SK-N-SH treated with all-trans-retinoic acid at 6 μM for 48 hours (cell line): ENCODE measurements around the gene MYCN.

Experiments used
- ATAC-seq: fragments of 200-7000 bp; cut with Tn5 transposase; 3 replicates; pipeline ENCODE4 v1.9.1; 2020; ENCODE audit warnings: mild to moderate bottlenecking, moderate library complexity
- BACH2 ChIP-seq: fragments of 250-450 bp; sonication (Bioruptor Pico); IDR thresholded peaks from 2 replicates; pipeline ENCODE4 v1.9.0; 2021; ENCODE audit warnings: mild to moderate bottlenecking, borderline replicate concordance
- CREB5 ChIP-seq: fragments of 250-450 bp; sonication (Bioruptor Pico); IDR thresholded peaks from 2 replicates; pipeline ENCODE4 v1.5.1; 2020; ENCODE audit warnings: low read depth, mild to moderate bottlenecking, moderate library complexity
- CSDC2 ChIP-seq: fragments of 250-450 bp; sonication (Bioruptor Pico); IDR thresholded peaks from 2 replicates; pipeline ENCODE4 v1.5.0; 2020; ENCODE audit warnings: mild to moderate bottlenecking, moderate library complexity
- CSRNP3 ChIP-seq: fragments of 250-450 bp; sonication (Bioruptor Pico); IDR thresholded peaks from 2 replicates; pipeline ENCODE4 v1.5.1; 2021; ENCODE audit warnings: mild to moderate bottlenecking, moderate library complexity
- ESRRG ChIP-seq: fragments of 250-450 bp; sonication (Bioruptor Pico); IDR thresholded peaks from 2 replicates; pipeline ENCODE4 v1.6.1; 2021; ENCODE audit warnings: mild to moderate bottlenecking
- GLIS3 ChIP-seq: fragments of 250-450 bp; sonication (Bioruptor Pico); IDR thresholded peaks from 2 replicates; pipeline ENCODE4 v1.5.0; 2020; ENCODE audit warnings: mild to moderate bottlenecking, moderate library complexity
- ISL1 ChIP-seq: fragments of 250-450 bp; sonication (Bioruptor Pico); IDR thresholded peaks from 2 replicates; pipeline ENCODE4 v2.1.2; 2022; ENCODE audit warnings: mild to moderate bottlenecking, moderate library complexity
- OSR1 ChIP-seq: fragments of 250-450 bp; sonication (Bioruptor Pico); IDR thresholded peaks from 2 replicates; pipeline ENCODE4 v1.8.0; 2022; ENCODE audit warnings: moderate library complexity, mild to moderate bottlenecking, inconsistent platforms
- PATZ1 ChIP-seq: fragments of 250-450 bp; sonication (Bioruptor Pico); IDR thresholded peaks from 2 replicates; pipeline ENCODE4 v1.8.0; 2020; ENCODE audit warnings: mild to moderate bottlenecking, moderate library complexity, borderline replicate concordance
- POU6F1 ChIP-seq: fragments of 250-450 bp; sonication (Bioruptor Pico); IDR thresholded peaks from 2 replicates; pipeline ENCODE4 v1.8.0; 2021; ENCODE audit warnings: low read depth, mild to moderate bottlenecking, moderate library complexity, borderline replicate concordance
- PPARA ChIP-seq: fragments of 250-450 bp; sonication (Bioruptor Pico); IDR thresholded peaks from 2 replicates; pipeline ENCODE4 v1.5.0; 2020; ENCODE audit warnings: mild to moderate bottlenecking, borderline replicate concordance
- RARB ChIP-seq: fragments of 250-450 bp; sonication (Bioruptor Pico); IDR thresholded peaks from 2 replicates; pipeline ENCODE4 v1.8.0; 2021; ENCODE audit warnings: mild to moderate bottlenecking, moderate library complexity
- SNAI2 ChIP-seq: fragments of 250-450 bp; sonication (Bioruptor Pico); IDR thresholded peaks from 2 replicates; pipeline ENCODE4 v1.5.0; 2020; ENCODE audit warnings: mild to moderate bottlenecking, moderate library complexity
- TCF4 ChIP-seq: fragments of 250-450 bp; sonication (Bioruptor Pico); IDR thresholded peaks from 2 replicates; pipeline ENCODE4 v1.8.0; 2021; ENCODE audit warnings: mild to moderate bottlenecking, moderate library complexity, borderline replicate concordance
- TSHZ2 ChIP-seq: fragments of 250-450 bp; sonication (Bioruptor Pico); IDR thresholded peaks from 2 replicates; pipeline ENCODE4 v1.5.0; 2020; ENCODE audit warnings: mild to moderate bottlenecking, moderate library complexity
- ZC3H10 ChIP-seq: fragments of 250-450 bp; sonication (Bioruptor Pico); IDR thresholded peaks from 2 replicates; pipeline ENCODE4 v1.5.1; 2021; ENCODE audit warnings: mild to moderate bottlenecking, moderate library complexity
- ZFP3 ChIP-seq: fragments of 250-450 bp; sonication (Bioruptor Pico); IDR thresholded peaks from 2 replicates; pipeline ENCODE4 v1.5.0; 2020; ENCODE audit warnings: mild to moderate bottlenecking, moderate library complexity
- ZFP30 ChIP-seq: fragments of 450-650 bp; formaldehyde crosslinking; IDR thresholded peaks from 2 replicates; pipeline ENCODE4 v1.5.0; 2022; ENCODE audit warnings: mild to moderate bottlenecking, moderate library complexity
- ZNF565 ChIP-seq: fragments of 450-650 bp; formaldehyde crosslinking; conservative IDR thresholded peaks from 2 replicates; pipeline ENCODE4 v1.5.0; 2020; ENCODE audit warnings: low read depth, mild to moderate bottlenecking, moderate library complexity
- ZNF70 ChIP-seq: fragments of 450-650 bp; formaldehyde crosslinking; IDR thresholded peaks from 2 replicates; pipeline ENCODE4 v1.5.0; 2020; ENCODE audit warnings: mild to moderate bottlenecking, moderate library complexity

Gene MYCN

GRCh38 chr2:15993232-15993610, 52.9 kb downstream of the MYCN start:
- no peak for TF ChIP-seq TSHZ2 (CRISPR knock-in tag)
- TF ChIP-seq ZNF70, result no peak
- no peak for TF ChIP-seq GLIS3
- TF ChIP-seq ZNF565 (CRISPR knock-in tag), result no peak
- no peak for TF ChIP-seq PPARA (CRISPR knock-in tag)
- TF ChIP-seq CREB5 (CRISPR knock-in tag), result no peak
- no peak for TF ChIP-seq POU6F1
- TF ChIP-seq ZC3H10 (CRISPR knock-in tag), result no peak
- no peak for TF ChIP-seq CSDC2
- no peak for TF ChIP-seq CSRNP3 (CRISPR knock-in tag)
- TF ChIP-seq PATZ1, result no peak
- TF ChIP-seq, all 23 proteins: peak for 0
- ATAC-seq, result no peak

- no peak for ATAC-seq
- TF ChIP-seq PPARA (CRISPR knock-in tag), result no peak
- TF ChIP-seq ZC3H10 (CRISPR knock-in tag), result no peak
- no peak for TF ChIP-seq TCF4 (CRISPR knock-in tag)
- TF ChIP-seq PATZ1, result no peak
- TF ChIP-seq POU6F1, result no peak
- no peak for TF ChIP-seq BACH2 (CRISPR knock-in tag)
- no peak for TF ChIP-seq ZFP30
- TF ChIP-seq CSRNP3 (CRISPR knock-in tag), result no peak
- TF ChIP-seq RARB (CRISPR knock-in tag), result no peak
- no peak for TF ChIP-seq ZNF565 (CRISPR knock-in tag)
- TF ChIP-seq TSHZ2 (CRISPR knock-in tag), result no peak
- TF ChIP-seq ZNF70, result no peak
- no peak for TF ChIP-seq ZFP3 (CRISPR knock-in tag)
- no peak for TF ChIP-seq GLIS3
- TF ChIP-seq CSDC2, result no peak
- TF ChIP-seq ISL1, result no peak
- no peak for TF ChIP-seq OSR1 (CRISPR knock-in tag)
- no peak for TF ChIP-seq SNAI2
- TF ChIP-seq ESRRG (CRISPR knock-in tag), result no peak
- TF ChIP-seq, all 23 proteins: peak for 0
Observed at GRCh38 chr2:15993666-15994065, 53.3 kb downstream of the MYCN start.
